Naive thymus-derived CD4-positive, alpha-beta T cell (primary cell): ENCODE data around the gene MYO16. TPM values are rescaled to one million over a fixed set of nuclear protein-coding genes. Genes with fewer than 3 reads are reported as not detected.

Experiments
- ATAC-seq: fragments of 150-1000 bp; cut with Tn5 transposase; 2 replicates; pipeline ENCODE4 v1.10.0; 2021; ENCODE audit warnings: mild to moderate bottlenecking, moderate library complexity
- CTCF ChIA-PET: fragments of 350-600 bp; sonication (Branson Sonifier 250); formaldehyde crosslinking; loops from one replicate; lab custom pipeline; 2021; ENCODE audit warnings: antibody characterized with exemption; lab: Charles Lee
- POLR2A ChIA-PET: fragments of 350-600 bp; sonication (Branson Sonifier 250); formaldehyde crosslinking; loops from one replicate; lab custom pipeline; 2021; ENCODE audit warnings: antibody characterized with exemption, inconsistent platforms; lab: Charles Lee
- DNase-seq, 9 donors: peaks; one replicate each; pipeline versions ENCODE4 v3.0.0 to v3.0.0-alpha.2; 2020 to 2022; ENCODE audit warnings: mixed read lengths in 1 of 9
- H3K27ac ChIP-seq: one replicate; pipeline ENCODE4 v1.7.0; 2013; ENCODE audit warnings: mild to moderate bottlenecking, low read depth, low read length, moderate library complexity
- H3K27me3 ChIP-seq, 2 donors: one replicate each; pipeline ENCODE4 v1.7.0; 2013; ENCODE audit warnings: low read length in 2 of 2, mild to moderate bottlenecking in 2 of 2, moderate library complexity in 2 of 2; ENCODE audit not compliant: control insufficient read depth in 2 of 2, insufficient read depth in 2 of 2
- H3K36me3 ChIP-seq, 3 experiments: 1 replicate in 2 of 3; 2 replicates in 1 of 3; pipeline ENCODE4 v1.7.0; 2013; ENCODE audit warnings: low read length in 3 of 3, mild to moderate bottlenecking in 3 of 3, moderate library complexity in 1 of 3; ENCODE audit not compliant: insufficient read depth in 3 of 3, control insufficient read depth in 2 of 3
- H3K4me1 ChIP-seq, 2 donors: one replicate each; pipeline ENCODE4 v1.7.0; 2013; ENCODE audit warnings: low read length in 2 of 2, mild to moderate bottlenecking in 2 of 2, moderate library complexity in 1 of 2; ENCODE audit not compliant: control insufficient read depth in 2 of 2, insufficient read depth in 2 of 2
- H3K4me3 ChIP-seq: 2 replicates; pipeline ENCODE4 v1.7.0; 2013; ENCODE audit warnings: mild to moderate bottlenecking, low read length
- H3K9me3 ChIP-seq, 3 experiments: 1 replicate in 2 of 3; 2 replicates in 1 of 3; pipeline ENCODE4 v1.7.0; 2013; ENCODE audit warnings: low read length in 3 of 3; ENCODE audit not compliant: control insufficient read depth in 2 of 3
- H3K27ac Mint-ChIP-seq, 9 donors: one replicate each; pipeline ENCODE4 v1.8.0; 2020 to 2022; ENCODE audit warnings: mixed read lengths in 9 of 9, mild to moderate bottlenecking in 8 of 9, moderate library complexity in 5 of 9, inconsistent platforms in 2 of 9
- H3K27me3 Mint-ChIP-seq, 5 donors: one replicate each; pipeline ENCODE4 v1.8.0; 2021 to 2022; ENCODE audit warnings: mixed read lengths in 5 of 5, mild to moderate bottlenecking in 1 of 5
- H3K36me3 Mint-ChIP-seq, 5 donors: one replicate each; pipeline ENCODE4 v1.8.0; 2020 to 2022; ENCODE audit warnings: mixed read lengths in 5 of 5, mild to moderate bottlenecking in 3 of 5, inconsistent platforms in 1 of 5
- H3K4me1 Mint-ChIP-seq, 7 donors: one replicate each; pipeline ENCODE4 v1.8.0; 2020 to 2022; ENCODE audit warnings: mixed read lengths in 7 of 7, mild to moderate bottlenecking in 3 of 7, inconsistent platforms in 1 of 7
- H3K4me3 Mint-ChIP-seq, 10 donors: one replicate each; pipeline ENCODE4 v1.8.0; 2020 to 2022; ENCODE audit warnings: mild to moderate bottlenecking in 10 of 10, mixed read lengths in 10 of 10, moderate library complexity in 6 of 10, inconsistent platforms in 2 of 10
- H3K9me3 Mint-ChIP-seq, 11 donors: one replicate each; pipeline ENCODE4 v1.8.0; 2020 to 2022; ENCODE audit warnings: mixed read lengths in 11 of 11, mild to moderate bottlenecking in 4 of 11, inconsistent platforms in 1 of 11, moderate library complexity in 1 of 11
- intact Hi-C, 2 donors: fragments of 100-400 bp; cut with micrococcal nuclease; formaldehyde crosslinking; loops; one replicate each; pipeline ENCODE4 v1.15.1; 2023
- polyA plus RNA-seq, 2 donors: library from polyadenylated mRNA; unstranded; fragments of 300-500 nt; fragmentation: Illumina TruSeq; gene quantifications; one replicate each; pipeline ENCODE4 v1.2.3, GENCODE V29; 2021
- total RNA-seq, 6 experiments: library from RNA in 5 of 6; stranded (reverse) in 5 of 6; gene quantifications; 1 replicate in 5 of 6; 2 replicates in 1 of 6; pipeline ENCODE4 v1.2.3 and lab custom pipeline; 2021 to 2026

MYO16 gene
- total and polyA plus RNA-seq, 7 experiments from 2014 or later: 0.10 to 1.4 (median 1.4) TPM; not detected in 4

- no peak overlapping the region for H3K4me3 ChIP-seq
- Mint-ChIP-seq H3K27me3 (peaks cover 9 to 27% (median 17%) of the 10 kb centered on the region in 5 donors), H3K9me3 (peaks cover 0 to 3% (median 0%) of the 10 kb centered on the region in 11 donors), H3K27ac (no peak overlapping the region), H3K4me3 (no peak overlapping the region), H3K36me3 (no peaks in the 10 kb centered on the region), H3K4me1 (peaks cover 0 to 4% (median 0%) of the 10 kb centered on the region in 7 donors)
- DNase-seq (no peak), ATAC-seq (no peak)
- intact Hi-C loops: no loop called here
- H3K27me3 ChIP-seq: no peaks in the 10 kb centered on the region
- ChIA-PET POLR2A (no interaction called here), CTCF (no interaction called here)
- no peak overlapping the region for H3K27ac ChIP-seq
- H3K9me3 ChIP-seq: no peaks in the 10 kb centered on the region
- H3K36me3 ChIP-seq: no peaks in the 10 kb centered on the region
- H3K4me1 ChIP-seq: no peaks in the 10 kb centered on the region
Measured at GRCh38 chr13:109160887-109161669, 531.7 kb downstream of the MYO16 start.

- H3K36me3 Mint-ChIP-seq: no peaks in the 10 kb centered on the region
- ATAC-seq (peak; percentile 82), DNase-seq (no peak)
- Histone ChIP-seq H3K9me3 (no peaks in the 10 kb centered on the region), H3K27ac (no peak overlapping the region), H3K36me3 (no peaks in the 10 kb centered on the region), H3K4me1 (no peaks in the 10 kb centered on the region), H3K4me3 (no peak overlapping the region), H3K27me3 (no peaks in the 10 kb centered on the region)
- peaks cover 0 to 4% (median 0%) of the 10 kb centered on the region in 7 donors for H3K4me1 Mint-ChIP-seq
- ChIA-PET CTCF (no interaction called here), POLR2A (no interaction called here)
- peaks cover 4 to 17% (median 13%) of the 10 kb centered on the region in 5 donors for H3K27me3 Mint-ChIP-seq
- H3K27ac Mint-ChIP-seq: no peak overlapping the region
- intact Hi-C loops: no loop called here
- H3K9me3 Mint-ChIP-seq: peaks cover 0 to 3% (median 0%) of the 10 kb centered on the region in 11 donors
- no peak overlapping the region for H3K4me3 Mint-ChIP-seq
Measured at GRCh38 chr13:109162248-109163036, 533.0 kb downstream of the MYO16 start.

- intact Hi-C loops: no loop called here
- peaks cover 4 to 19% (median 11%) of the 10 kb centered on the region in 5 donors for H3K27me3 Mint-ChIP-seq
- no peak for ATAC-seq
- H3K4me3 Mint-ChIP-seq: no peak overlapping the region
- peaks cover 0 to 3% (median 0%) of the 10 kb centered on the region in 11 donors for H3K9me3 Mint-ChIP-seq
- no peak for DNase-seq
- Histone ChIP-seq H3K36me3 (no peaks in the 10 kb centered on the region), H3K27me3 (no peaks in the 10 kb centered on the region), H3K4me1 (no peaks in the 10 kb centered on the region), H3K27ac (no peak overlapping the region), H3K9me3 (no peaks in the 10 kb centered on the region), H3K4me3 (no peak overlapping the region)
- CTCF ChIA-PET: no interaction called here
- no peaks in the 10 kb centered on the region for H3K36me3 Mint-ChIP-seq
- peaks cover 0 to 6% (median 0%) of the 10 kb centered on the region in 7 donors for H3K4me1 Mint-ChIP-seq
- H3K27ac Mint-ChIP-seq: no peak overlapping the region
- POLR2A ChIA-PET: no interaction called here
Measured at GRCh38 chr13:109163037-109163379, 533.6 kb downstream of the MYO16 start.

DNA sequence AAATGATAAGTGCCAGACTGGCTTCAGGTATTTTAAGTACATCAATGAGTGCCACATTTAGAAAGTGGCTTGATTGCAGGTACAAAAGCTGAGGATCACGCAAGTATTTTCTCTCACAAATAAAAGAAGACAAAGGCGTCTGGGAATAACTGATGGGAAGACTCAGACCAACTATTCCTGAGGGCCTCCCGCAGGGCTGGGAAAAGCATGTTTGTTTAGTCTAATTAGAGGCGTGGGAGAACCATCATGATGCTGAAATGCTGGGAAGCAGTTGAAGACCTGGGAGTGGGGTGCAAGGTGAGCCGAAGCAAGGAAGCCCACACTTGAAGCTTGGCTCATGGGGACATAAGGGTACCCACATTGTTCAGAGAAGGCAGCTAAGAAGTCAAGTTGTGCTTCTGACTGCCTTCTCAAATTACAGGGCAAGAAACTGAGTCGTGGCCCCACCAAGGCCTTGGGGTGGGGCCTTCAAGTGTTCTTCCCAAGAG lies 536.0 kb downstream of the MYO16 start:
- ChIA-PET POLR2A (no interaction called here), CTCF (no interaction called here)
- Histone ChIP-seq H3K4me1 (no peaks in the 10 kb centered on the region), H3K4me3 (no peak overlapping the region), H3K9me3 (no peaks in the 10 kb centered on the region), H3K36me3 (no peaks in the 10 kb centered on the region), H3K27me3 (no peaks in the 10 kb centered on the region), H3K27ac (no peak overlapping the region)
- no peak overlapping the region for H3K4me3 Mint-ChIP-seq
- no peak for DNase-seq
- no peaks in the 10 kb centered on the region for H3K36me3 Mint-ChIP-seq
- peaks cover 0 to 1% (median 0%) of the 10 kb centered on the region in 11 donors for H3K9me3 Mint-ChIP-seq
- H3K27ac Mint-ChIP-seq: no peak overlapping the region
- peaks cover 0 to 6% (median 0%) of the 10 kb centered on the region in 7 donors for H3K4me1 Mint-ChIP-seq
- ATAC-seq: no peak
- H3K27me3 Mint-ChIP-seq: peaks cover 3 to 20% (median 11%) of the 10 kb centered on the region in 5 donors
- intact Hi-C loops: no loop called here

DNA sequence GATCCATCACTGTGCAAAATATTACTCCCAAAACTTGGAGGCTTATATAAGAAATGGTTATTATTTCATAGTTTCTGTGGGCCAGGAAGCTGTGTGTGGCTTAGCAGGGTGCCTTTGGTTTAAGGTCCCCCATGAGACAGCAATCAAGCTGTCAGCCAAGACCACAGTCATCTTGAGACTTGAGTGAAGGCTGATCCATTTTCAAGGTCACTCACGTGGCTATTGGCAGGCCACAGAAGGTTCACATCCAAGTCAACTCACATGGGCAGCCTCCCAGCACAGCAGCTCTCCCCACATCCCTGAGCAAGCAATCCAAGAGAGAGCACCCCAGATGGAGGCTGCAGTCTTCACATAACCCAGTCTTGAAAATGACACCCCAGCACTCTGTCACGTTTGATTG lies 537.4 kb downstream of the MYO16 start:
- H3K36me3 Mint-ChIP-seq: no peaks in the 10 kb centered on the region

GRCh38 chr13:109172136-109172535 lies 542.7 kb downstream of the MYO16 start:
- DNase-seq: no peak
- no peaks in the 10 kb centered on the region for H3K27me3 ChIP-seq
- H3K9me3 ChIP-seq: no peaks in the 10 kb centered on the region
- Mint-ChIP-seq H3K36me3 (no peaks in the 10 kb centered on the region), H3K27me3 (peaks cover 0 to 20% (median 0%) of the 10 kb centered on the region in 5 donors), H3K4me1 (peaks cover 0 to 1% (median 0%) of the 10 kb centered on the region in 7 donors), H3K27ac (no peak overlapping the region), H3K4me3 (no peak overlapping the region), H3K9me3 (peaks cover 0 to 3% (median 0%) of the 10 kb centered on the region in 11 donors)
- ChIA-PET POLR2A (no interaction called here), CTCF (no interaction called here)
- ATAC-seq: no peak
- no peak overlapping the region for H3K27ac ChIP-seq
- H3K36me3 ChIP-seq: no peaks in the 10 kb centered on the region
- H3K4me1 ChIP-seq: no peaks in the 10 kb centered on the region
- H3K4me3 ChIP-seq: no peak overlapping the region
- intact Hi-C loops: no loop called here

More for the DNA sequence above, 537.4 kb downstream of the MYO16 start:
- H3K27ac ChIP-seq: no peak overlapping the region
- no peak for ATAC-seq
- H3K9me3 ChIP-seq: no peaks in the 10 kb centered on the region
- no peaks in the 10 kb centered on the region for H3K36me3 ChIP-seq
- DNase-seq: no peak
- H3K27me3 ChIP-seq: no peaks in the 10 kb centered on the region
- ChIA-PET POLR2A (no interaction called here), CTCF (no interaction called here)
- H3K4me1 Mint-ChIP-seq: peaks cover 0 to 6% (median 0%) of the 10 kb centered on the region in 7 donors
- intact Hi-C loops: no loop called here
- H3K27me3 Mint-ChIP-seq: peaks cover 3 to 20% (median 11%) of the 10 kb centered on the region in 5 donors
- no peaks in the 10 kb centered on the region for H3K4me1 ChIP-seq
- H3K27ac Mint-ChIP-seq: no peak overlapping the region
- H3K4me3 ChIP-seq: no peak overlapping the region
- peaks cover 0 to 1% (median 0%) of the 10 kb centered on the region in 11 donors for H3K9me3 Mint-ChIP-seq
- H3K4me3 Mint-ChIP-seq: no peak overlapping the region
